HL-60 (cell line): ENCODE measurements around the gene CITED4.

Experiments
- SPI1 ChIP-seq: IDR thresholded peaks from 2 replicates; pipeline ENCODE4 v1.6.1; 2012; ENCODE audit warnings: low read depth, mild to moderate bottlenecking, borderline replicate concordance
- TF ChIP-seq, protein P1 (sequence below): IDR thresholded peaks from one replicate; pipeline ENCODE4 v1.5.1; 2011; ENCODE audit warnings: low read length, control low read depth, inconsistent platforms; ENCODE audit not compliant: insufficient read depth

- TF ChIP-seq, protein P1, sequence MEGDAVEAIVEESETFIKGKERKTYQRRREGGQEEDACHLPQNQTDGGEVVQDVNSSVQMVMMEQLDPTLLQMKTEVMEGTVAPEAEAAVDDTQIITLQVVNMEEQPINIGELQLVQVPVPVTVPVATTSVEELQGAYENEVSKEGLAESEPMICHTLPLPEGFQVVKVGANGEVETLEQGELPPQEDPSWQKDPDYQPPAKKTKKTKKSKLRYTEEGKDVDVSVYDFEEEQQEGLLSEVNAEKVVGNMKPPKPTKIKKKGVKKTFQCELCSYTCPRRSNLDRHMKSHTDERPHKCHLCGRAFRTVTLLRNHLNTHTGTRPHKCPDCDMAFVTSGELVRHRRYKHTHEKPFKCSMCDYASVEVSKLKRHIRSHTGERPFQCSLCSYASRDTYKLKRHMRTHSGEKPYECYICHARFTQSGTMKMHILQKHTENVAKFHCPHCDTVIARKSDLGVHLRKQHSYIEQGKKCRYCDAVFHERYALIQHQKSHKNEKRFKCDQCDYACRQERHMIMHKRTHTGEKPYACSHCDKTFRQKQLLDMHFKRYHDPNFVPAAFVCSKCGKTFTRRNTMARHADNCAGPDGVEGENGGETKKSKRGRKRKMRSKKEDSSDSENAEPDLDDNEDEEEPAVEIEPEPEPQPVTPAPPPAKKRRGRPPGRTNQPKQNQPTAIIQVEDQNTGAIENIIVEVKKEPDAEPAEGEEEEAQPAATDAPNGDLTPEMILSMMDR: no peak
- TF ChIP-seq SPI1: no peak
Observed at GRCh38 chr1:40861224-40862003, 749 bp downstream of the CITED4 start.
